ENCODE data around the gene AIPL1.
A peak's percentile ranks its signal among the peaks of the same experiment; 100 is the strongest.

Gene AIPL1

GRCh38 chr17:6435968-6436367 is 1.0 kb upstream of the AIPL1 start:
- Histone ChIP-seq H3K36me3 (no peaks in the 10 kb centered on the region), H3K27me3 (peaks cover 0 to 51% of the 10 kb centered on the region in 2 donors), H3K4me3 (no peak overlapping the region), H3K4me1 (no peaks in the 10 kb centered on the region), H3K27ac (no peak overlapping the region), H3K9me3 (peaks cover 0 to 2% (median 2%) of the 10 kb centered on the region in 3 donors)
- peak; percentile 62 to 82 for TF ChIP-seq CTCF (IDR thresholded peaks at IDR 0.05)
- peak in 1 of 2 donors; percentile 48 for DNase-seq
- intact Hi-C loops (cut with DNase I; ENCODE audit: low total_unique reads) = no loop called here

- no peak for TF ChIP-seq CTCF (IDR thresholded peaks at IDR 0.05)
- intact Hi-C loops (cut with DNase I; ENCODE audit: low total_unique reads) = no loop called here
- H3K36me3 ChIP-seq = no peaks in the 10 kb centered on the region
- no peak overlapping the region for H3K27ac ChIP-seq
- H3K27me3 ChIP-seq = peaks cover 0 to 23% of the 10 kb centered on the region in 2 donors
- no peak overlapping the region for H3K4me3 ChIP-seq
- no peak for DNase-seq
- H3K4me1 ChIP-seq = no peaks in the 10 kb centered on the region
- peaks cover 0 to 7% (median 5%) of the 10 kb centered on the region in 3 donors for H3K9me3 ChIP-seq
Measured at GRCh38 chr17:6430769-6431168, 4.2 kb downstream of the AIPL1 start.

DNA sequence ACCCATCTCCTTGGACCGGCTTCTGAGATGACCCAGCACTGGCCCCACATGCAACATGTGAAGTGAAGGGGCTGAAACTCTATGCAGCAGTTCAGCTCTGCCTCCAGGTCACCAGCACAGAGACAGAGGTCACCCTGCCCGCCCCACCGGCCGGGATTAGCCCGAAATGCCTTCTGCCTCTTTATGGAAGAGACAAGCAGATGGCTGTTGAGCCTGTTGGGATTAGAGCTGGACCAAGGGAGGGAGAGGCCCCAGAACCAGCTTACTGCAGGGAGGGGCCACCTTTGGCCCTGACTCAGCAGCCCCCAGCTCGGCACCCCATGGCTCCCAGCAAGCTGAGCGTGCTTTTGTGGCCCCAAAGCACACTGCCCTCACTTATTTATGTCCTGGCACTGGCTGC is 5.7 kb downstream of the AIPL1 start:
- H3K27ac ChIP-seq = no peak overlapping the region
- H3K36me3 ChIP-seq = no peaks in the 10 kb centered on the region
- H3K27me3 ChIP-seq = peaks cover 0 to 17% of the 10 kb centered on the region in 2 donors
- no peaks in the 10 kb centered on the region for H3K4me1 ChIP-seq
- no peak for TF ChIP-seq CTCF (IDR thresholded peaks at IDR 0.05)
- H3K9me3 ChIP-seq = peaks cover 0 to 7% (median 5%) of the 10 kb centered on the region in 3 donors
- no peak overlapping the region for H3K4me3 ChIP-seq
- DNase-seq = no peak
- intact Hi-C loops (cut with DNase I; ENCODE audit: low total_unique reads) = no loop called here

GRCh38 chr17:6428207-6428965 is 6.5 kb downstream of the AIPL1 start:
- no peaks in the 10 kb centered on the region for H3K4me1 ChIP-seq
- no peaks in the 10 kb centered on the region for H3K36me3 ChIP-seq
- no peak overlapping the region for H3K4me3 ChIP-seq
- H3K27ac ChIP-seq = no peak overlapping the region
- intact Hi-C loops (cut with DNase I; ENCODE audit: low total_unique reads) = no loop called here
- H3K9me3 ChIP-seq = peaks cover 0 to 7% (median 5%) of the 10 kb centered on the region in 3 donors
- no peak for TF ChIP-seq CTCF (IDR thresholded peaks at IDR 0.05)
- H3K27me3 ChIP-seq = peaks cover 0 to 23% of the 10 kb centered on the region in 2 donors
- DNase-seq = no peak

GRCh38 chr17:6427279-6427781 is 7.6 kb downstream of the AIPL1 start:
- intact Hi-C loops (cut with DNase I; ENCODE audit: low total_unique reads) = no loop called here
- Histone ChIP-seq H3K27ac (no peak overlapping the region), H3K27me3 (peaks cover 0 to 34% of the 10 kb centered on the region in 2 donors), H3K4me3 (no peak overlapping the region), H3K9me3 (peaks cover 0 to 7% (median 5%) of the 10 kb centered on the region in 3 donors), H3K36me3 (no peaks in the 10 kb centered on the region), H3K4me1 (no peaks in the 10 kb centered on the region)
- DNase-seq = no peak
- TF ChIP-seq CTCF (IDR thresholded peaks at IDR 0.05) = no peak
